Stimulated activated naive CD8-positive, alpha-beta T cell treated with anti-CD3 and anti-CD28 coated beads, Interleukin-15, amount 100 ng/mL, for 72 hours (primary cell): ENCODE results near the gene EIF3L.
A peak's percentile ranks its signal among the peaks of the same experiment; 100 is the strongest.

Experiments used
- ATAC-seq: fragments of 150-1000 bp; cut with Tn5 transposase; 2 replicates; pipeline ENCODE4 v1.10.0; 2021; ENCODE audit warnings: mild to moderate bottlenecking, moderate library complexity
- DNase-seq, 2 donors: peaks; one replicate each; pipeline ENCODE4 v3.0.0; 2021 to 2022
- H3K27ac Mint-ChIP-seq, 2 donors: one replicate each; pipeline ENCODE4 v1.8.0; 2022; ENCODE audit warnings: mild to moderate bottlenecking in 2 of 2, mixed read lengths in 2 of 2, moderate library complexity in 2 of 2
- H3K27me3 Mint-ChIP-seq: one replicate; pipeline ENCODE4 v1.8.0; 2022; ENCODE audit warnings: mixed read lengths
- H3K4me1 Mint-ChIP-seq: one replicate; pipeline ENCODE4 v1.8.0; 2022; ENCODE audit warnings: mild to moderate bottlenecking, mixed read lengths
- H3K4me3 Mint-ChIP-seq, 2 donors: one replicate each; pipeline ENCODE4 v1.8.0; 2022; ENCODE audit warnings: mild to moderate bottlenecking in 2 of 2, mixed read lengths in 2 of 2, moderate library complexity in 1 of 2
- H3K9me3 Mint-ChIP-seq, 2 donors: one replicate each; pipeline ENCODE4 v1.8.0; 2022; ENCODE audit warnings: mixed read lengths in 2 of 2

EIF3L gene

DNA sequence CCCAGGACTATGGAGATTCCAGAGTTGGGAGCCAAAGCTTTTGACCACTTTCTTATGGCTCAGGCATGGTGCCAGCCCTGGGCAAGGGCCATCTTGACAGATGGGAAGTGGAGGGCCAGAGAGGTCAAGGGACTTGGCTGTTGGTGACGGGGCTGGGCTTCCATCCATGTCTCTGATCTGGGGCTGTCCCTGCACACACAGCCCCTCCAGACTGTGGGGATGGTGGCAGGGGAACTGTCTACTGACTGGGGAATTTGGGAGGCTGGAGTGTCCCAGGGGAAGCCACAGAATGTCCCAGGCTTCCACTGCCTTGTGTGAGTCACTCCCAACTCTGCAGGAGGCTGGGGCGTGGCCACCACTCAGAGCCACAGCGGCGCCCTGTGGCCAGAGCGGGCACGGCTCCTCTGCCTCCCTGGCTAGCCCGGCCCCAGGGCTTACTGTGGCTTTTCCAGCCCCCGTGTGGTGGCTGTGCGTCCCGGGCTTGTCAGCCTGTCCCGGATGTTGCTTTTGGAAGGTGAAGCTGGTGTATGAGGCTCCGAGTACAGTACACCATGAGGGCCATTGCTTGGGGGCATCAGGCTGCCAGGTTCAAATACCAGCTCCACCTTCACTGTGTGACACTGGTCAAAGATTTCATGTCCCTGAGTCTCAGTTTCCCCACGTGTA lies 84.6 kb downstream of the EIF3L start:
- Mint-ChIP-seq H3K9me3 (no peaks in the 10 kb centered on the region), H3K27ac (no peak overlapping the region), H3K4me1 (peaks cover 18% of the 10 kb centered on the region), H3K27me3 (no peaks in the 10 kb centered on the region), H3K4me3 (peak overlapping the region in 1 of 2 donors; percentile 24)
- DNase-seq = peak; percentile 75 to 85
- peak; percentile 97 for ATAC-seq
